HG03432 (cell line): ENCODE data around the gene BTBD9.

ENCODE experiments used
- ATAC-seq: cut with Tn5 transposase; IDR thresholded peaks from one replicate; pipeline ENCODE4 v1.9.1; 2021; ENCODE audit warnings: mild to moderate bottlenecking, moderate library complexity; ENCODE audit not compliant: unreplicated experiment

BTBD9 gene

GRCh38 chr6:38155621-38156204 lies 484.0 kb downstream of the BTBD9 start:
- ATAC-seq: no peak

- ATAC-seq: no peak
Measured at GRCh38 chr6:38155144-38155543, 484.6 kb downstream of the BTBD9 start.

- ATAC-seq: no peak
Measured at GRCh38 chr6:38154731-38155130, 485.0 kb downstream of the BTBD9 start.

GRCh38 chr6:38153798-38154345 lies 485.9 kb downstream of the BTBD9 start:
- ATAC-seq: no peak

- no peak for ATAC-seq
Measured at GRCh38 chr6:38153076-38153797, 486.5 kb downstream of the BTBD9 start.

- no peak for ATAC-seq
Measured at GRCh38 chr6:38152620-38153019, 487.1 kb downstream of the BTBD9 start.

- ATAC-seq: no peak
Measured at GRCh38 chr6:38151580-38152500, 487.9 kb downstream of the BTBD9 start.

- no peak for ATAC-seq
Measured at GRCh38 chr6:38150681-38151296, 488.9 kb downstream of the BTBD9 start.

- no peak for ATAC-seq
Measured at GRCh38 chr6:38150021-38150420, 489.7 kb downstream of the BTBD9 start.

GRCh38 chr6:38149531-38149930 lies 490.2 kb downstream of the BTBD9 start:
- ATAC-seq: no peak

GRCh38 chr6:38148606-38149005 lies 491.1 kb downstream of the BTBD9 start:
- ATAC-seq: no peak

- ATAC-seq: no peak
Measured at GRCh38 chr6:38146734-38147027, 493.0 kb downstream of the BTBD9 start.

- no peak for ATAC-seq
Measured at GRCh38 chr6:38146021-38146733, 493.6 kb downstream of the BTBD9 start.

GRCh38 chr6:38144365-38144945 lies 495.3 kb downstream of the BTBD9 start:
- ATAC-seq: no peak

- no peak for ATAC-seq
Measured at GRCh38 chr6:38143191-38144150, 496.3 kb downstream of the BTBD9 start.

GRCh38 chr6:38142178-38142902 lies 497.4 kb downstream of the BTBD9 start:
- ATAC-seq: no peak

- no peak for ATAC-seq
Measured at GRCh38 chr6:38141716-38142115, 498.0 kb downstream of the BTBD9 start.

- ATAC-seq: no peak
Measured at GRCh38 chr6:38141085-38141484, 498.6 kb downstream of the BTBD9 start.
